ENCODE measurements around the gene RAB10.
"Not testable (repeated sequence)": the region's sequence is repeated elsewhere in the genome, so short reads cannot be mapped to it uniquely, and the experiment has no call there.

RAB10 gene

GRCh38 chr2:26161926-26162325, 128.0 kb downstream of the RAB10 start:
- DNase-seq (ENCODE audit: low read depth) = no peak

- DNase-seq (ENCODE audit: low read depth) = no peak
Observed at GRCh38 chr2:26162963-26163362, 129.1 kb downstream of the RAB10 start.

- DNase-seq (ENCODE audit: low read depth) = no peak
Observed at GRCh38 chr2:26164231-26164630, 130.3 kb downstream of the RAB10 start.

GRCh38 chr2:26164641-26165211, 130.8 kb downstream of the RAB10 start:
- DNase-seq (ENCODE audit: low read depth) = no peak

- DNase-seq (ENCODE audit: low read depth) = no peak
Observed at GRCh38 chr2:26165403-26165802, 131.5 kb downstream of the RAB10 start.

- not testable (repeated sequence) for DNase-seq (ENCODE audit: low read depth)
Observed at GRCh38 chr2:26166541-26166940, 132.7 kb downstream of the RAB10 start.

- DNase-seq (ENCODE audit: low read depth) = no peak
Observed at GRCh38 chr2:26168785-26169184, 134.9 kb downstream of the RAB10 start.

- DNase-seq (ENCODE audit: low read depth) = no peak
Observed at GRCh38 chr2:26169226-26169625, 135.3 kb downstream of the RAB10 start.

- DNase-seq (ENCODE audit: low read depth) = no peak
Observed at GRCh38 chr2:26169681-26170414, 136.0 kb downstream of the RAB10 start.

- DNase-seq (ENCODE audit: low read depth) = no peak
Observed at GRCh38 chr2:26170795-26171194, 136.9 kb downstream of the RAB10 start.

GRCh38 chr2:26172189-26172870, 138.4 kb downstream of the RAB10 start:
- no peak for DNase-seq (ENCODE audit: low read depth)

GRCh38 chr2:26172871-26173775, 139.2 kb downstream of the RAB10 start, which contains the start of gene GAREM2:
Gene GAREM2 (plus strand): TSS chr2:26173088. CDS start chr2:26173221, 133 bp downstream.
- DNase-seq (ENCODE audit: low read depth) = no peak

GRCh38 chr2:26173776-26174482, 140.0 kb downstream of the RAB10 start:
- DNase-seq (ENCODE audit: low read depth) = no peak

GRCh38 chr2:26174691-26175465, 141.0 kb downstream of the RAB10 start:
- no peak for DNase-seq (ENCODE audit: low read depth)

- no peak for DNase-seq (ENCODE audit: low read depth)
Observed at GRCh38 chr2:26175466-26176278, 141.8 kb downstream of the RAB10 start.

- no peak for DNase-seq (ENCODE audit: low read depth)
Observed at GRCh38 chr2:26176279-26176615, 142.4 kb downstream of the RAB10 start.

- no peak for DNase-seq (ENCODE audit: low read depth)
Observed at GRCh38 chr2:26177122-26177521, 143.2 kb downstream of the RAB10 start.

GRCh38 chr2:26178246-26178645, 144.4 kb downstream of the RAB10 start:
- no peak for DNase-seq (ENCODE audit: low read depth)

GRCh38 chr2:26178746-26179436, 145.0 kb downstream of the RAB10 start:
- DNase-seq (ENCODE audit: low read depth) = no peak

All from fibroblast of the conjunctiva (primary cell).